Measurements from ENCODE around the gene NUP93.

NUP93 gene

GRCh38 chr16:56765949-56766348 lies 36.0 kb downstream of the NUP93 start:
- Histone ChIP-seq H3K4me3 (ENCODE audit: severe bottlenecking) (no peak overlapping the region), H3K27ac (ENCODE audit: poor library complexity, severe bottlenecking) (no peak overlapping the region), H3K4me1 (ENCODE audit: insufficient read depth, poor library complexity, severe bottlenecking) (no peaks in the 10 kb centered on the region), H3K36me3 (ENCODE audit: low read depth) (peaks cover 40% of the 10 kb centered on the region), H3K9me3 (ENCODE audit: severe bottlenecking) (no peaks in the 10 kb centered on the region), H3K27me3 (ENCODE audit: insufficient read depth, poor library complexity, severe bottlenecking) (no peaks in the 10 kb centered on the region)
- ATAC-seq (ENCODE audit: low read depth) (no peak), DNase-seq (ENCODE audit: low spot score) (no peak)
- TF ChIP-seq CTCF (IDR thresholded peaks at IDR 0.05; ENCODE audit: poor library complexity, severe bottlenecking) = no peak

GRCh38 chr16:56767024-56767423 lies 37.1 kb downstream of the NUP93 start:
- Histone ChIP-seq H3K9me3 (ENCODE audit: severe bottlenecking) (no peaks in the 10 kb centered on the region), H3K4me3 (ENCODE audit: severe bottlenecking) (no peak overlapping the region), H3K27ac (ENCODE audit: poor library complexity, severe bottlenecking) (no peak overlapping the region), H3K27me3 (ENCODE audit: insufficient read depth, poor library complexity, severe bottlenecking) (no peaks in the 10 kb centered on the region), H3K36me3 (ENCODE audit: low read depth) (peaks cover 29% of the 10 kb centered on the region), H3K4me1 (ENCODE audit: insufficient read depth, poor library complexity, severe bottlenecking) (no peaks in the 10 kb centered on the region)
- TF ChIP-seq CTCF (IDR thresholded peaks at IDR 0.05; ENCODE audit: poor library complexity, severe bottlenecking) = no peak
- DNase-seq (ENCODE audit: low spot score) (no peak), ATAC-seq (ENCODE audit: low read depth) (no peak)

- Histone ChIP-seq H3K27me3 (ENCODE audit: insufficient read depth, poor library complexity, severe bottlenecking) (no peaks in the 10 kb centered on the region), H3K4me1 (ENCODE audit: insufficient read depth, poor library complexity, severe bottlenecking) (no peaks in the 10 kb centered on the region), H3K36me3 (ENCODE audit: low read depth) (peaks cover 10% of the 10 kb centered on the region), H3K9me3 (ENCODE audit: severe bottlenecking) (no peaks in the 10 kb centered on the region), H3K4me3 (ENCODE audit: severe bottlenecking) (no peak overlapping the region), H3K27ac (ENCODE audit: poor library complexity, severe bottlenecking) (no peak overlapping the region)
- DNase-seq (ENCODE audit: low spot score) (no peak), ATAC-seq (ENCODE audit: low read depth) (no peak)
- no peak for TF ChIP-seq CTCF (IDR thresholded peaks at IDR 0.05; ENCODE audit: poor library complexity, severe bottlenecking)
Observed at GRCh38 chr16:56769677-56770076, 39.7 kb downstream of the NUP93 start.

GRCh38 chr16:56771558-56772279 lies 41.8 kb downstream of the NUP93 start:
- H3K9me3 ChIP-seq (ENCODE audit: severe bottlenecking) = no peaks in the 10 kb centered on the region
- H3K4me1 ChIP-seq (ENCODE audit: insufficient read depth, poor library complexity, severe bottlenecking) = peaks cover 16% of the 10 kb centered on the region
- DNase-seq (ENCODE audit: low spot score) (no peak), ATAC-seq (ENCODE audit: low read depth) (no peak)
- no peak for TF ChIP-seq CTCF (IDR thresholded peaks at IDR 0.05; ENCODE audit: poor library complexity, severe bottlenecking)
- peaks cover 4% of the 10 kb centered on the region for H3K36me3 ChIP-seq (ENCODE audit: low read depth)
- H3K4me3 ChIP-seq (ENCODE audit: severe bottlenecking) = no peak overlapping the region
- H3K27me3 ChIP-seq (ENCODE audit: insufficient read depth, poor library complexity, severe bottlenecking) = no peaks in the 10 kb centered on the region
- H3K27ac ChIP-seq (ENCODE audit: poor library complexity, severe bottlenecking) = no peak overlapping the region

DNA sequence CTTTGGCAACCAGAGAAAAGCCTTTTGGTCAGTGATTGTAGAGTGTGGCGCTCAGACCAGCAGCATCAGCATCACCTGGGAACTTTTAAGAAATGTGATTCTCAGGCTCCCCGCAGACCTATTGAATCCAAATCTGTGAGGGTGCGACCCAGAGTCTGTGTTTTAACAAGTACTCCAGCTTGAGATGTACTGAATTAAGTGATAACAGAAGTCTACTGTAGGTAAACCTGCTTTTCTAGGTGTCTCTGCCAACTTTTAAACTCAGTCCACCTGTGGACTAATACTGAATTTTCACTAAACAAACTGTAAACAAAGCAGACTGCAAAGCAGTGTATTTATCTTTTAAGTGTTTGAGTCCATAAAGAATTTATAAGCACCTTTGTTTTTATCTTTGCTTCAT lies 43.6 kb downstream of the NUP93 start:
- Histone ChIP-seq H3K9me3 (ENCODE audit: severe bottlenecking) (no peaks in the 10 kb centered on the region), H3K4me1 (ENCODE audit: insufficient read depth, poor library complexity, severe bottlenecking) (peaks cover 16% of the 10 kb centered on the region), H3K27me3 (ENCODE audit: insufficient read depth, poor library complexity, severe bottlenecking) (no peaks in the 10 kb centered on the region), H3K4me3 (ENCODE audit: severe bottlenecking) (no peak overlapping the region), H3K27ac (ENCODE audit: poor library complexity, severe bottlenecking) (no peak overlapping the region), H3K36me3 (ENCODE audit: low read depth) (no peaks in the 10 kb centered on the region)
- DNase-seq (ENCODE audit: low spot score) = no peak
- ATAC-seq (ENCODE audit: low read depth) = no peak
- TF ChIP-seq CTCF (IDR thresholded peaks at IDR 0.05; ENCODE audit: poor library complexity, severe bottlenecking) = no peak

Measured in RWPE2 (cell line).